HG03521 (cell line): ENCODE data around the gene TAF11L7.
"Not testable (repeated sequence)": the region's sequence is repeated elsewhere in the genome, so short reads cannot be mapped to it uniquely, and the experiment has no call there.

Source experiments
- ATAC-seq: cut with Tn5 transposase; IDR thresholded peaks from one replicate; pipeline ENCODE4 v1.9.1; 2021; ENCODE audit warnings: mild to moderate bottlenecking, moderate library complexity; ENCODE audit not compliant: unreplicated experiment

Gene TAF11L7

GRCh38 chr5:17585658-17586057 is at the start of gene TAF11L7:
Gene TAF11L7, minus strand, starts transcription at chr5:17585758.
- not testable (repeated sequence) for ATAC-seq

GRCh38 chr5:17634160-17634559 is 48.6 kb upstream of the TAF11L7 start, which contains the start of gene TAF11L14:
Gene TAF11L14, plus strand, starts transcription at chr5:17634460.
- no peak for ATAC-seq

DNA sequence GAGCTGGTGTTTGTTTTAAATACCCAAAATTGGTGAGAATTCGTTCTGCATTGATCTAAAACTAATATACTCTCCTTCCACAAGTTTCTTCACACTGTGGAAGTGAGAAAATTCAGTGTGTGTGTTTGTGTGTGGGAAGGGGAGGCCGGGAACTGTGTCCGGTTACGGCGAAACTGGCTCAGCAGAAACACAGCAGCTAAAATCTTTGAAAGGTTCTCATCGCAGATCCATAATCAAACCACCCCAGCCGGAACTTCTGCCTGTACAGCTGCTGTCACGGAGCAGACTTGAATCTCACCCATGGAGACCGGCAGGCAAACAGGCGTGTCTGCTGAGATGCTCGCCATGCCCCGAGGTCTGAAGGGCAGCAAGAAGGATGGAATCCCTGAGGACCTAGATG is 46.2 kb upstream of the TAF11L7 start, which contains the start of gene TAF11L13:
Gene TAF11L13 (plus strand): TSS at position 301 of the 400 bp plus-strand sequence.
- not testable (repeated sequence) for ATAC-seq

DNA sequence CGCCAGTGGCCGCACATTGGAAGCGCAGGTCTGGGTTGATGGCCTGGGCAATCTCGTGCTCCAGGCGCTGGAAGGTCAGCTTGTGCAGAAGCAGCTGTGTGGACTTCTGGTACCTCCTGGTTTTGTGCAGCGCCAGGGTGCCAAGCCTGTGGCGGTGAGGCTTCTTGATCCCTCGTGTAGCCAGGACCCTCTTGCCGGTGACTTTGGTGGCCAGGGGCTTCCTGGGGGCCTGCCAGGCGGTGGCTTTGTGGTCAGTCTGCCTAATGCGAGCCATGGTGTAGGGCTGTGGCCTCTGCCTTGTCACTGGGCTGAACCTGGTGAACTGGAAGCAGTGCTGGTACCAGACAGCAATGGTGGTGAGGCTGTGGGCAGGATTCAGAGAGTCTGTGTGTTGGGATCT is 40.1 kb upstream of the TAF11L7 start:
- no peak for ATAC-seq

GRCh38 chr5:17620627-17621026 is 35.1 kb upstream of the TAF11L7 start:
- ATAC-seq: no peak

GRCh38 chr5:17619354-17619753 is 33.8 kb upstream of the TAF11L7 start:
- no peak for ATAC-seq

DNA sequence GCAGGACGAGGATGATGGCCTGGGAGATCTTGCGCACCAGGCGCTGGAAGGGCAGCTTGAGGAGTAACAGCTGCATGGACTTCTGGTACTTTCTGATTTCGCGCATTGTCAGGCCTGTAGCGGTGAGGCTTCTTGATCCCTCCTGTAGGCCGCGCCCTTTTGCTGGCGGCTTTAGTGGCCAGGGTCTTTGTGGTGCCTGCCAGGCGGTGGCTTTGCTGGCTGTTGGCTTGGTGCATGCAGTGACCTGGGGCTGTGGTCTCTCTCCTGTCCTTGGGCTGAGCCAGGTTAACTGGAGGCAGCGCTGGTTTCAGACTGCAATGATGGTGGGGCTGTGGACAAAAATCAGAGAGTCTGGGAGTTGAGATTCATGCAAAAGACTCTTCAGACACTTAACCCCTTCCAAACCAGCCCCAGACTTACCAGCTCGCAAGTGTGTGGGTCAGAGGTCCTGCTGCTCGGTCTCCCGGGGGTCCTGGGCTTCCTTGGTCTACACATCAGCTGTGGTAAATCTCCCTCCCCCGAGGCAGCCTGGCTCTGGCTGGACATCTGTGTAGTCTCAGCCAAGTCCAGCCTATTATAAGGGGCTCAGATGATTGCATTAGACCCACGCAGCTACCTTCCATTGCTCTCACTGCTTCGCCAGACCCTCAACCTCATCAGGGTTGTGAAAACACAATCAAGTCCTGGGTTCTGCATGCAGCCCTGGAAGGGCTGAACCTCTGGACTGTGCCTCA is 29.5 kb upstream of the TAF11L7 start:
- ATAC-seq: no peak

GRCh38 chr5:17610092-17610491 is 24.5 kb upstream of the TAF11L7 start, which contains the start of gene TAF11L12:
Gene TAF11L12, plus strand, starts transcription at chr5:17610392.
- ATAC-seq: not testable (repeated sequence)

GRCh38 chr5:17607461-17607860 is 21.9 kb upstream of the TAF11L7 start:
- ATAC-seq: not testable (repeated sequence)

- no peak for ATAC-seq
Measured at GRCh38 chr5:17604951-17605350, 19.4 kb upstream of the TAF11L7 start.

- not testable (repeated sequence) for ATAC-seq
Measured at GRCh38 chr5:17603880-17604279, 18.3 kb upstream of the TAF11L7 start, which contains the start of gene TAF11L11. Gene TAF11L11, plus strand, starts transcription at chr5:17604183.

GRCh38 chr5:17597728-17598127 is 12.2 kb upstream of the TAF11L7 start, which contains the start of gene TAF11L10:
Gene TAF11L10, minus strand, starts transcription at chr5:17597828.
- ATAC-seq: not testable (repeated sequence)

DNA sequence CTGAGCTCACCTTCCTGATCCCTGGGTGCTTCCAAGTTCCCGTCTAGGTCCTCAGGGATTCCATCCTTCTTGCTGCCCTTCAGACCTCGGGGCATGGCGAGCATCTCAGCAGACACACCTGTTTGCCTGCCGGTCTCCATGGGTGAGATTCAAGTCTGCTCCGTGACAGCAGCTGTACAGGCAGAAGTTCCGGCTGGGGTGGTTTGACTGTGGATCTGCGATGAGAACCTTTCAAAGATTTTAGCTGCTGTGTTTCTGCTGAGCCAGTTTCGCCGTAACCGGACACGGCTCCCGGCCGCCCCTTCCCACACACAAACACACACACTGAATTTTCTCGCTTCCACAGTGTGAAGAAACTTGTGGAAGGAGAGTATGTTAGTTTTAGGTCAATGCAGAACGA is 8.7 kb upstream of the TAF11L7 start, which contains the start of gene TAF11L9:
Gene TAF11L9 (minus strand): TSS at position 140 of the 400 bp plus-strand sequence.
- ATAC-seq: not testable (repeated sequence)

- ATAC-seq: not testable (repeated sequence)
Measured at GRCh38 chr5:17590860-17591259, 5.3 kb upstream of the TAF11L7 start, which contains the start of gene TAF11L8. Gene TAF11L8, minus strand, starts transcription at chr5:17590960.
